HG03060 (cell line): Measurements from ENCODE around the gene LPP.

ENCODE experiments used
- ATAC-seq: cut with Tn5 transposase; IDR thresholded peaks from one replicate; pipeline ENCODE4 v1.9.1; 2021; ENCODE audit warnings: low read depth, moderate number of reproducible peaks; ENCODE audit not compliant: unreplicated experiment

LPP gene

GRCh38 chr3:188134856-188135255 lies 19.1 kb upstream of the LPP start:
- ATAC-seq: no peak

GRCh38 chr3:188135271-188135670 lies 18.7 kb upstream of the LPP start:
- ATAC-seq: no peak

GRCh38 chr3:188137051-188137450 lies 16.9 kb upstream of the LPP start:
- no peak for ATAC-seq

GRCh38 chr3:188139466-188139865 lies 14.5 kb upstream of the LPP start:
- no peak for ATAC-seq

GRCh38 chr3:188146219-188146618 lies 7.7 kb upstream of the LPP start:
- ATAC-seq: no peak

- ATAC-seq: no peak
Observed at GRCh38 chr3:188147782-188148181, 6.2 kb upstream of the LPP start.

GRCh38 chr3:188148318-188148717 lies 5.6 kb upstream of the LPP start:
- no peak for ATAC-seq

GRCh38 chr3:188149587-188149986 lies 4.4 kb upstream of the LPP start:
- ATAC-seq: no peak

- ATAC-seq: no peak
Observed at GRCh38 chr3:188150982-188151381, 3.0 kb upstream of the LPP start.

- no peak for ATAC-seq
Observed at GRCh38 chr3:188151438-188151837, 2.5 kb upstream of the LPP start.

- no peak for ATAC-seq
Observed at GRCh38 chr3:188152660-188153436, 1.1 kb upstream of the LPP start.

- no peak for ATAC-seq
Observed at GRCh38 chr3:188153437-188154013, 432 bp upstream of the LPP start.

- ATAC-seq: no peak
Observed at GRCh38 chr3:188154809-188155574, 1.0 kb downstream of the LPP start.

GRCh38 chr3:188156056-188156455 lies 2.1 kb downstream of the LPP start:
- no peak for ATAC-seq

- no peak for ATAC-seq
Observed at GRCh38 chr3:188157407-188157806, 3.5 kb downstream of the LPP start.

GRCh38 chr3:188157971-188158370 lies 4.0 kb downstream of the LPP start:
- no peak for ATAC-seq

- no peak for ATAC-seq
Observed at GRCh38 chr3:188158731-188159310, 4.9 kb downstream of the LPP start.

- ATAC-seq: no peak
Observed at GRCh38 chr3:188160751-188161150, 6.8 kb downstream of the LPP start.

GRCh38 chr3:188164248-188164687 lies 10.3 kb downstream of the LPP start:
- ATAC-seq: no peak

GRCh38 chr3:188165596-188165995 lies 11.6 kb downstream of the LPP start:
- ATAC-seq: no peak

GRCh38 chr3:188166441-188166840 lies 12.5 kb downstream of the LPP start:
- no peak for ATAC-seq
